ENCODE measurements around the gene TNNT3.

Gene TNNT3

DNA sequence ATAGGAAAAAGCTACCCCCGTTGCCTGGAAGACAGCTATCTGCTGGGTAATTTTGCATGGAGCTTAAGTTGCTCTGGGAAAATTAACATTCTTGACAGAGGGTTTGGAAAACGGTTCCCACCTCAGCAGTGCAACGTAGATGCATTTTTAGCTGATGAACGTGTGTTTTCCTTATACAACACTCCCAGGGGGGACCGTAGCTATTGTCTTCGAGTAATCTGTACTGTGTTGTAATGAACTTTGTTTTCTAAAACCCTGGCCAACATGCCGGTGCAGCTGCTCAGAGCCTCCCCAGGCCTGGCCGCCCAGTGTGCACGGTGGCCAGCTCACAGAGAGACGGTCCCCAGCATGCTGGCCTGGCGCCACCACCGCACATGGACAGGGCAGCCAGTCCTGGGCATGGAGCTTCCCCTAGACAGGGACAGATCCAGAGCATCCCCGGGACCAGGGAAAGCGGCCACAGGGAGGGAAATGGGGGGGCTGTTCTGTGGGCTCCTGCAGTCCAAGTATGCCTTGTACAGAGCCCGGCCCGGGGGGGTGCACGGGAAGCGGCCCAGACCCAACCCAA lies 2.2 kb downstream of the TNNT3 start:
- Histone ChIP-seq H3K4me3 (replicated peaks; ENCODE audit: insufficient read depth, low read length) (no peak overlapping the region), H3K27me3 (ENCODE audit: insufficient read depth, poor library complexity, severe bottlenecking) (no peaks in the 10 kb centered on the region), H3K27ac (replicated peaks) (no peak overlapping the region)
- no peak for DNase-seq (ENCODE audit: low read depth in 1 of 2, low spot score in 1 of 2)
- TF ChIP-seq, protein P1, sequence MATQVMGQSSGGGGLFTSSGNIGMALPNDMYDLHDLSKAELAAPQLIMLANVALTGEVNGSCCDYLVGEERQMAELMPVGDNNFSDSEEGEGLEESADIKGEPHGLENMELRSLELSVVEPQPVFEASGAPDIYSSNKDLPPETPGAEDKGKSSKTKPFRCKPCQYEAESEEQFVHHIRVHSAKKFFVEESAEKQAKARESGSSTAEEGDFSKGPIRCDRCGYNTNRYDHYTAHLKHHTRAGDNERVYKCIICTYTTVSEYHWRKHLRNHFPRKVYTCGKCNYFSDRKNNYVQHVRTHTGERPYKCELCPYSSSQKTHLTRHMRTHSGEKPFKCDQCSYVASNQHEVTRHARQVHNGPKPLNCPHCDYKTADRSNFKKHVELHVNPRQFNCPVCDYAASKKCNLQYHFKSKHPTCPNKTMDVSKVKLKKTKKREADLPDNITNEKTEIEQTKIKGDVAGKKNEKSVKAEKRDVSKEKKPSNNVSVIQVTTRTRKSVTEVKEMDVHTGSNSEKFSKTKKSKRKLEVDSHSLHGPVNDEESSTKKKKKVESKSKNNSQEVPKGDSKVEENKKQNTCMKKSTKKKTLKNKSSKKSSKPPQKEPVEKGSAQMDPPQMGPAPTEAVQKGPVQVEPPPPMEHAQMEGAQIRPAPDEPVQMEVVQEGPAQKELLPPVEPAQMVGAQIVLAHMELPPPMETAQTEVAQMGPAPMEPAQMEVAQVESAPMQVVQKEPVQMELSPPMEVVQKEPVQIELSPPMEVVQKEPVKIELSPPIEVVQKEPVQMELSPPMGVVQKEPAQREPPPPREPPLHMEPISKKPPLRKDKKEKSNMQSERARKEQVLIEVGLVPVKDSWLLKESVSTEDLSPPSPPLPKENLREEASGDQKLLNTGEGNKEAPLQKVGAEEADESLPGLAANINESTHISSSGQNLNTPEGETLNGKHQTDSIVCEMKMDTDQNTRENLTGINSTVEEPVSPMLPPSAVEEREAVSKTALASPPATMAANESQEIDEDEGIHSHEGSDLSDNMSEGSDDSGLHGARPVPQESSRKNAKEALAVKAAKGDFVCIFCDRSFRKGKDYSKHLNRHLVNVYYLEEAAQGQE (IDR thresholded peaks at IDR 0.05; ENCODE audit: insufficient replicate concordance, low read depth): no peak

DNA sequence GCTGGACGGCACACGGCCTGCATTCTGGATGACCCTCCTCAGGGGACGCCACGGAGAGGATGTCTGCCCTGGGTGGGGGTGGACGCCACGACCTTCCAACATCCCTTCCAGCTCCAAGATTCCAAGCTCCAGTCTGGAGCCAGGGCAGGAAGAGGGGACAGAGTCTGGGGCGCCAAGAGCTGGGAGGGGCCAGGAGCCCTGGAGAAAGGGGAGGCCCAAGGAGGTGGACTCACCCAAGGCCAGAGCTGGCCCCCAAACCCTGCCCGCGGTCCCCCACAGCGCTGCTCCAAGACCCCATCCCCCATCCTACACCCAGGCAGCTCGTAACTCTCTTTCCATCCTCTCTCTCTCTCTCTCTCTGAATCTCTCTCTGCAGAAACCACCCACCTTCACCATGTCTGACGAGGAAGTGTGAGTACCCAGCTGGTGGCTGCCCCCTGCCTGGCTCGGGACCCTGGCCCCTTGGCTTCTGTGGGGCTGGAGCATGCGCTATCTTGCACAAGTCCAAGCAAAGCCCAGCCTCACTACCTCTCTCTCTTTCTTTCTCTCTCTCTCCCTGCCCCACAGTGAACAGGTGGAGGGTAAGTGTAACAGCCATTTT lies 3.1 kb downstream of the TNNT3 start:
- Histone ChIP-seq H3K27ac (replicated peaks) (no peak overlapping the region), H3K27me3 (ENCODE audit: insufficient read depth, poor library complexity, severe bottlenecking) (no peaks in the 10 kb centered on the region), H3K4me3 (replicated peaks; ENCODE audit: insufficient read depth, low read length) (no peak overlapping the region)
- no peak for DNase-seq (ENCODE audit: low read depth in 1 of 2, low spot score in 1 of 2)
- TF ChIP-seq, protein P1 (IDR thresholded peaks at IDR 0.05; ENCODE audit: insufficient replicate concordance, low read depth): no peak

DNA sequence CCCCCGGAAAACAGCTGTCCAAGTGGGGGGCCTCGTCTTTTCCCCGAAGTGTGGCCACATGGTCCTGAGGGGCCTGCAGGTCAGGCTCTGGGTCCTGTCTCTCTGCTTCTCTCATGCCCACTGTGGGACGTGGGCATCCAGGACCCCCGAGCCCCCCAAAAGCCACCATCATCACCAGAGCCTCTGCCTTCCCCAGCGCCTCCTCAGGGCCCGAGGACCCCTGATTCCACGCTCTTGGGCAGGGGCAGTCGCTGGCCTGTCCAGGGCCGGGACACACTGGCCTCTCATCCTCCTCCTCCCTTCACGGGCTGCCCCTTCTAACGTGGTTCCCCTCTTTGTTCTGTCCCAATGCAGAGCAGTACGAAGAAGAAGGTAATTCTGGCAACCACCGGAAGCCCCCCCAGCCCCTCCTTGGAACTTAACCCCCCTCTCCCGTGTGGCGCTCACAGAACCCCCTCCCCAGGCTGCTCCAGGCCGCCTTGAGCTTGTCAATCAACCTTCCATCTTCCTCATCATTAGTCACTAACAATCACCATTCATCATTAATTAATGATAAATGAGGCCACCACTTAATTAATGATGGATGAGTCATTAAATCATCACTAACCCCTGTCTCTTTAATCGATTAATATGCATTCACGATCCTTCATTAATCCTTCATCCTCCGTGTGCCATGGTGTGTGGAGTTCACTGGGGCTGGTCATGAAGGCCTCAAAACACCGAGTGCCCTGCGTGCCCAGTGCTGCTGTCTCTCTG lies 3.9 kb downstream of the TNNT3 start:
- Histone ChIP-seq H3K27me3 (ENCODE audit: insufficient read depth, poor library complexity, severe bottlenecking) (no peaks in the 10 kb centered on the region), H3K27ac (replicated peaks) (no peak overlapping the region), H3K4me3 (replicated peaks; ENCODE audit: insufficient read depth, low read length) (no peak overlapping the region)
- no peak for DNase-seq (ENCODE audit: low read depth in 1 of 2, low spot score in 1 of 2)
- TF ChIP-seq, protein P2, sequence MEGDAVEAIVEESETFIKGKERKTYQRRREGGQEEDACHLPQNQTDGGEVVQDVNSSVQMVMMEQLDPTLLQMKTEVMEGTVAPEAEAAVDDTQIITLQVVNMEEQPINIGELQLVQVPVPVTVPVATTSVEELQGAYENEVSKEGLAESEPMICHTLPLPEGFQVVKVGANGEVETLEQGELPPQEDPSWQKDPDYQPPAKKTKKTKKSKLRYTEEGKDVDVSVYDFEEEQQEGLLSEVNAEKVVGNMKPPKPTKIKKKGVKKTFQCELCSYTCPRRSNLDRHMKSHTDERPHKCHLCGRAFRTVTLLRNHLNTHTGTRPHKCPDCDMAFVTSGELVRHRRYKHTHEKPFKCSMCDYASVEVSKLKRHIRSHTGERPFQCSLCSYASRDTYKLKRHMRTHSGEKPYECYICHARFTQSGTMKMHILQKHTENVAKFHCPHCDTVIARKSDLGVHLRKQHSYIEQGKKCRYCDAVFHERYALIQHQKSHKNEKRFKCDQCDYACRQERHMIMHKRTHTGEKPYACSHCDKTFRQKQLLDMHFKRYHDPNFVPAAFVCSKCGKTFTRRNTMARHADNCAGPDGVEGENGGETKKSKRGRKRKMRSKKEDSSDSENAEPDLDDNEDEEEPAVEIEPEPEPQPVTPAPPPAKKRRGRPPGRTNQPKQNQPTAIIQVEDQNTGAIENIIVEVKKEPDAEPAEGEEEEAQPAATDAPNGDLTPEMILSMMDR (IDR thresholded peaks at IDR 0.05; ENCODE audit: insufficient read depth, low read length): no peak
- TF ChIP-seq, protein P1 (IDR thresholded peaks at IDR 0.05; ENCODE audit: insufficient replicate concordance, low read depth): no peak
- no peak for TF ChIP-seq POLR2AphosphoS5 (IDR thresholded peaks at IDR 0.05; ENCODE audit: low read depth)
- TF ChIP-seq SPI1 (IDR thresholded peaks at IDR 0.05; ENCODE audit: borderline replicate concordance, low read depth): no peak
- no peak for TF ChIP-seq GABPA (IDR thresholded peaks at IDR 0.05; ENCODE audit: low read depth)

DNA sequence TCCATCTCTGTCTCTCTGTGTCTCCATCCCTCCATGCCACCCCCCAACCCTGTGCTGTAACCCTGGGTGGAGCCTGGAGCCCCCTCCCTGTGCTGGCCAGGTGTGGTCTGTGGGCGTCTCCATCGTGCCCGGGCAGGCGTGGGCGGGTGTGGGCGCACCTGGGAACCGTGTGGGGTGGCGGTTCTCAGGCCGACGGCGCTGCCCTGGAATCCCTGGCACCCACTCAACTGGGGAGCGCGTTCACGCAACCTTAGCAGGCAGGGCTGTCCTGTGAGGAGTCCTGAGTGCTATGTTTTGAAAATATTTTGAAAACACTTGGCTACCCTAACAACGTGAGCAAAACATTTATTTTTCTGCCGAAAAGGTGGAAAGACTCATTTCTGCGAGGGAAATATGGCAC lies 4.7 kb downstream of the TNNT3 start:
- no peaks in the 10 kb centered on the region for H3K27me3 ChIP-seq (ENCODE audit: insufficient read depth, poor library complexity, severe bottlenecking)
- TF ChIP-seq, protein P1 (IDR thresholded peaks at IDR 0.05; ENCODE audit: insufficient replicate concordance, low read depth): no peak
- no peak for TF ChIP-seq POLR2AphosphoS5 (IDR thresholded peaks at IDR 0.05; ENCODE audit: low read depth)
- TF ChIP-seq, protein P2 (IDR thresholded peaks at IDR 0.05; ENCODE audit: insufficient read depth, low read length): no peak
- no peak for TF ChIP-seq GABPA (IDR thresholded peaks at IDR 0.05; ENCODE audit: low read depth)
- no peak for TF ChIP-seq SPI1 (IDR thresholded peaks at IDR 0.05; ENCODE audit: borderline replicate concordance, low read depth)
- no peak for DNase-seq (ENCODE audit: low read depth in 1 of 2, low spot score in 1 of 2)
- H3K4me3 ChIP-seq (replicated peaks; ENCODE audit: insufficient read depth, low read length): no peak overlapping the region
- H3K27ac ChIP-seq (replicated peaks): no peak overlapping the region
